Measurements from ENCODE around the gene FAM50B.

DNA sequence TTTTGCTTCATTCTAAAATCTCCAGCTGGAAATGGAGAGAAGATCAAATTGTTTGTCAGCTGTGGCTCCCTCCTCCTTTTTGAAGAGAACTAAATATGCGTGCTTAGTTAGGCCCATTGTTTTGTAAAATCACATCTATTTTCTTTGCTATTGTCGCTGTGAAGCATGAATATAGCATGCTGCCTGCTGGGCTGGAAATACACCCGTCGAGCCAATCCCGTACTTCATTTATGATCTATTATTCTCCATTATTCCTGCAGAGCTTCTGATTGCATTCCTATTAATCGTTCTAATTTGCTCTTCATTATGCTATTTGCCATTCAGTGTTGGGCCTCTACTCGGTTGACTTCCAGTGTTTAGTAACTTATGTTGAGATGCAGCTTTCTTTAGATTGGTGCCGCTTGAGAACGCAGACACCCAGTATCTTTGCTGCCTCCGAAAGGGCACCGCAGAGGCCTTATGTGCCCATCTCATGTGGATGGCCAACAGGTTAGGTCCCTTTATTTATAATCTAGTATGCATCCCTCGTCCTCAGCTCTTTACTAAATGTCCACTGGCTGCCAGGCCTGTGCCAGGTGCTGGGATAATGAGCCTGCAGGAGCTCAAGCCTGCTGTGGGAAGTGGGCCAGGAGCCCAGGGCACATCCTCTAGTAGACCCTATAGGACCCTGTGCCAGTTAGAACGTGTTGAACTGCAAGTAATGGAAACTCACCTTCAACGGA, 45.6 kb downstream of the FAM50B start:
- no peak for TF ChIP-seq EZH2 (IDR thresholded peaks at IDR 0.05; ENCODE audit: borderline replicate concordance, insufficient read depth, low read depth, low read length, poor library complexity, severe bottlenecking)
- TF ChIP-seq, protein P1, sequence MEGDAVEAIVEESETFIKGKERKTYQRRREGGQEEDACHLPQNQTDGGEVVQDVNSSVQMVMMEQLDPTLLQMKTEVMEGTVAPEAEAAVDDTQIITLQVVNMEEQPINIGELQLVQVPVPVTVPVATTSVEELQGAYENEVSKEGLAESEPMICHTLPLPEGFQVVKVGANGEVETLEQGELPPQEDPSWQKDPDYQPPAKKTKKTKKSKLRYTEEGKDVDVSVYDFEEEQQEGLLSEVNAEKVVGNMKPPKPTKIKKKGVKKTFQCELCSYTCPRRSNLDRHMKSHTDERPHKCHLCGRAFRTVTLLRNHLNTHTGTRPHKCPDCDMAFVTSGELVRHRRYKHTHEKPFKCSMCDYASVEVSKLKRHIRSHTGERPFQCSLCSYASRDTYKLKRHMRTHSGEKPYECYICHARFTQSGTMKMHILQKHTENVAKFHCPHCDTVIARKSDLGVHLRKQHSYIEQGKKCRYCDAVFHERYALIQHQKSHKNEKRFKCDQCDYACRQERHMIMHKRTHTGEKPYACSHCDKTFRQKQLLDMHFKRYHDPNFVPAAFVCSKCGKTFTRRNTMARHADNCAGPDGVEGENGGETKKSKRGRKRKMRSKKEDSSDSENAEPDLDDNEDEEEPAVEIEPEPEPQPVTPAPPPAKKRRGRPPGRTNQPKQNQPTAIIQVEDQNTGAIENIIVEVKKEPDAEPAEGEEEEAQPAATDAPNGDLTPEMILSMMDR (IDR thresholded peaks at IDR 0.05): no peak

All from B cell (primary cell).